ENCODE measurements around the gene GGCT.
"Not testable (repeated sequence)": the region's sequence is repeated elsewhere in the genome, so short reads cannot be mapped to it uniquely, and the experiment has no call there.

GGCT gene

GRCh38 chr7:30514776-30515175 lies 10.1 kb upstream of the GGCT start:
- DNase-seq, result no peak

- DNase-seq, result no peak
Observed at GRCh38 chr7:30514177-30514576, 9.5 kb upstream of the GGCT start.

- DNase-seq, result no peak
Observed at GRCh38 chr7:30513762-30514161, 9.1 kb upstream of the GGCT start.

GRCh38 chr7:30511973-30512662 lies 7.5 kb upstream of the GGCT start:
- no peak for DNase-seq

GRCh38 chr7:30511494-30511893 lies 6.9 kb upstream of the GGCT start:
- no peak for DNase-seq

GRCh38 chr7:30510124-30511075 lies 5.8 kb upstream of the GGCT start:
- peak; percentile 45 for DNase-seq

GRCh38 chr7:30509171-30509857 lies 4.7 kb upstream of the GGCT start:
- not testable (repeated sequence) for DNase-seq

- not testable (repeated sequence) for DNase-seq
Observed at GRCh38 chr7:30507346-30507900, 2.8 kb upstream of the GGCT start.

- no peak for DNase-seq
Observed at GRCh38 chr7:30505174-30505697, 607 bp upstream of the GGCT start.

GRCh38 chr7:30503274-30504212 lies 1.1 kb downstream of the GGCT start:
- DNase-seq, result no peak

- DNase-seq, result no peak
Observed at GRCh38 chr7:30502470-30503251, 2.0 kb downstream of the GGCT start.

GRCh38 chr7:30501264-30501663 lies 3.4 kb downstream of the GGCT start:
- DNase-seq, result no peak

GRCh38 chr7:30493228-30493627 lies 11.4 kb downstream of the GGCT start:
- no peak for DNase-seq

- DNase-seq, result no peak
Observed at GRCh38 chr7:30491417-30491816, 13.2 kb downstream of the GGCT start.

GRCh38 chr7:30487371-30487770 lies 17.3 kb downstream of the GGCT start:
- no peak for DNase-seq

GRCh38 chr7:30485667-30486066 lies 19.0 kb downstream of the GGCT start:
- no peak for DNase-seq

GRCh38 chr7:30481416-30481815 lies 23.2 kb downstream of the GGCT start:
- not testable (repeated sequence) for DNase-seq

GRCh38 chr7:30479202-30480120 lies 25.2 kb downstream of the GGCT start:
- DNase-seq, result peak; percentile 55

- peak; percentile 61 for DNase-seq
Observed at GRCh38 chr7:30478349-30479201, 26.1 kb downstream of the GGCT start, which contains the start of gene NOD1. Gene NOD1, minus strand, starts transcription at chr7:30478784. Its CDS starts 21,863 bp downstream, at chr7:30456921.
